Right atrium auricular region (tissue), 2 donors: Measurements from ENCODE around the gene TF. TPM values are rescaled to one million over a fixed set of nuclear protein-coding genes. Genes with fewer than 3 reads are reported as not detected.

Experiments used
- DNase-seq: peaks from one replicate; pipeline ENCODE4 v3.0.0-alpha.2; 2019; ENCODE audit warnings: low spot score
- H3K27ac ChIP-seq, 2 donors: fragments of 200-600 bp; sonication (generic); 1 replicate in 1 of 2; 2 replicates in 1 of 2; pipeline ENCODE4 v1.5.1; 2016 to 2019
- H3K27me3 ChIP-seq, 2 donors: fragments of 200-600 bp; sonication (generic); one replicate each; pipeline versions ENCODE4 v1.5.1 to v1.6.0; 2017 to 2019
- H3K36me3 ChIP-seq: fragments of 200-600 bp; sonication (generic); one replicate; pipeline ENCODE4 v1.5.1; 2016
- H3K4me1 ChIP-seq, 2 donors: fragments of 200-600 bp; sonication (generic); one replicate each; pipeline versions ENCODE4 v1.5.1 to v1.6.0; 2017 to 2019
- H3K4me3 ChIP-seq, 2 donors: fragments of 200-600 bp; sonication (generic); 1 replicate in 1 of 2; 2 replicates in 1 of 2; pipeline ENCODE4 v1.5.1; 2017 to 2019; ENCODE audit warnings: mild to moderate bottlenecking in 1 of 2, moderate library complexity in 1 of 2
- H3K9me3 ChIP-seq, 2 donors: fragments of 200-600 bp; sonication (generic); one replicate each; pipeline ENCODE4 v1.5.1; 2019
- total RNA-seq, 2 donors: library from RNA; depleted of rRNA; stranded (reverse); fragments of >200 nt; gene quantifications; one replicate each; pipeline ENCODE4 v1.1.0, GENCODE V29; 2016
- TF ChIP-seq, protein P1 (sequence below), 2 donors: fragments of 200-600 bp; sonication (generic); IDR thresholded peaks; one replicate each; pipeline ENCODE4 v1.5.1; 2019; ENCODE audit warnings: antibody characterized with exemption in 2 of 2

TF gene
- total RNA-seq, result 1 to 10 TPM in 1 of 2 donors, not detected in 1; 4.1 TPM

GRCh38 chr3:133745981-133746711 is at the start of gene TF:
Gene TF (plus strand): TSS chr3:133746393. CDS start chr3:133746441, 48 bp downstream.
- no peak within 1 kb of the TSS for H3K27ac ChIP-seq
- no peaks in the 10 kb centered on the region for H3K9me3 ChIP-seq
- no peak for DNase-seq
- peak within 1 kb of the TSS; percentile 6 to 36 for H3K4me3 ChIP-seq
- no peaks in the 10 kb centered on the region for H3K27me3 ChIP-seq
- H3K4me1 ChIP-seq, result peaks cover 0 to 9% of the 10 kb centered on the region in 2 donors
- TF ChIP-seq, protein P1, sequence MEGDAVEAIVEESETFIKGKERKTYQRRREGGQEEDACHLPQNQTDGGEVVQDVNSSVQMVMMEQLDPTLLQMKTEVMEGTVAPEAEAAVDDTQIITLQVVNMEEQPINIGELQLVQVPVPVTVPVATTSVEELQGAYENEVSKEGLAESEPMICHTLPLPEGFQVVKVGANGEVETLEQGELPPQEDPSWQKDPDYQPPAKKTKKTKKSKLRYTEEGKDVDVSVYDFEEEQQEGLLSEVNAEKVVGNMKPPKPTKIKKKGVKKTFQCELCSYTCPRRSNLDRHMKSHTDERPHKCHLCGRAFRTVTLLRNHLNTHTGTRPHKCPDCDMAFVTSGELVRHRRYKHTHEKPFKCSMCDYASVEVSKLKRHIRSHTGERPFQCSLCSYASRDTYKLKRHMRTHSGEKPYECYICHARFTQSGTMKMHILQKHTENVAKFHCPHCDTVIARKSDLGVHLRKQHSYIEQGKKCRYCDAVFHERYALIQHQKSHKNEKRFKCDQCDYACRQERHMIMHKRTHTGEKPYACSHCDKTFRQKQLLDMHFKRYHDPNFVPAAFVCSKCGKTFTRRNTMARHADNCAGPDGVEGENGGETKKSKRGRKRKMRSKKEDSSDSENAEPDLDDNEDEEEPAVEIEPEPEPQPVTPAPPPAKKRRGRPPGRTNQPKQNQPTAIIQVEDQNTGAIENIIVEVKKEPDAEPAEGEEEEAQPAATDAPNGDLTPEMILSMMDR (IDR thresholded peaks at IDR 0.05), result no peak
- H3K36me3 ChIP-seq, result no peaks in the 10 kb centered on the region

DNA sequence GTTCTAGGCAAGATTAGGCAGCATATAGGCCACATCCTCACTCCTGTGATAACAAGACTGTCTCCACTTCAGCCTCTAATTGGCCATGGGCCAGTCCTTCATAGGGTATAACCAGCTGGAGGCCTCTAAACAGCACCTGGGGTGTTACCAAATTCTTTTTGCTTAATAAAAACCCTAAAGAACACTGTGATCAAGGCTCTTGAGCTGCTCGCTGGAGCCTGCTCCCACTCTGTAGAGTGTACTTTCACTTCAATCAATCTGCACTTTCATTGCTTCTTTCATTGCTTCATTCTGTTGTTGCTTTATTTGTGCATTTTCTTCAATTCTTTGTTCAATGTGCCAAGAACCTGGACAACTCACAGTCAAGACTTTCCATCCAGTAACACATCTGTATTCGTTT is 48.2 kb upstream of the TF start:
- Histone ChIP-seq H3K27me3 (no peaks in the 10 kb centered on the region), H3K4me1 (no peaks in the 10 kb centered on the region), H3K9me3 (no peaks in the 10 kb centered on the region), H3K27ac (no peak overlapping the region), H3K4me3 (no peak overlapping the region), H3K36me3 (no peaks in the 10 kb centered on the region)
- DNase-seq, result no peak
- TF ChIP-seq, protein P1 (IDR thresholded peaks at IDR 0.05), result no peak

GRCh38 chr3:133699467-133699866 is 46.7 kb upstream of the TF start:
- Histone ChIP-seq H3K4me1 (no peaks in the 10 kb centered on the region), H3K27ac (no peak overlapping the region), H3K27me3 (no peaks in the 10 kb centered on the region), H3K9me3 (no peaks in the 10 kb centered on the region), H3K4me3 (no peak overlapping the region), H3K36me3 (no peaks in the 10 kb centered on the region)
- DNase-seq, result no peak
- TF ChIP-seq, protein P1 (IDR thresholded peaks at IDR 0.05), result no peak

DNA sequence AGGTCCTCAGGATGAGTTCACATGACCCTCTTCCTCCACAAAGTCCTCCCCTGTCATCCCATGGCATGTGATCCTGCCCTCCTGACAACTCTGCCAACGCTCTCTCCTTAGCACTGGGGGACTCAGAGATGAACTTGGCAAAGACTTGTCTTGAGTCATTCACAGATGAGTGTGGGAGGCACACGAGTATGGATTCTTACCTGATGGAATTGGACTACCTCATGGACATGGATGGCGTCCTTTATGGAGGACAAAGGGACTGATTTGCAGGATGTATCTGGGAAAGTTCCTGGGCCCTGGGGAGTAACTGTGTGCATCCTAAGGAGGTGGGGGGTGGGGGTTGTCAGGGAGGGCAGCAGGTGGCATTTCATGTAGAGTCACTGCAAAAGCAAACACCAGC is 46.3 kb upstream of the TF start:
- Histone ChIP-seq H3K4me3 (no peak overlapping the region), H3K9me3 (no peaks in the 10 kb centered on the region), H3K4me1 (no peaks in the 10 kb centered on the region), H3K27ac (no peak overlapping the region), H3K27me3 (no peaks in the 10 kb centered on the region), H3K36me3 (no peaks in the 10 kb centered on the region)
- DNase-seq, result no peak
- TF ChIP-seq, protein P1 (IDR thresholded peaks at IDR 0.05), result no peak

DNA sequence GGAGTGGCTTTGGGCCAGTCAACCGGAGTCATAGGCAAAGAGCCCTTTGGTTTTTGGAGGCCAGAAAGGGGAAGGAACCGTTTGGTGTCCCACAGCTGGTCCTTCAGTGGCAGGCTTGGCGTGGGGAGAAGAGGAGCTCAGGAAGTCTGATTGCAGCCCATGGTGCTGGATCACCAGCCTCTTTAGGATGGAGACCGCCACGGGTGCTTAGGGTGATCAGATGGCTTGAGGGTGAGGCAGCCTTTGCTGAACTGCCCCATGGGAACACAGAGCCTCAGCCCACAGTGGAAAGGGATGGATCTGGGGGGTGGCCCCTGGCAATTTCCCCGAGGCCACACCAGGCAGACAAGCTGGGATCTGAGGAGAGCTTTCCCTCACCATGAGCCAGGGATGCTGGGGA is 45.8 kb upstream of the TF start:
- H3K4me3 ChIP-seq, result no peak overlapping the region
- DNase-seq, result no peak
- H3K27ac ChIP-seq, result no peak overlapping the region
- TF ChIP-seq, protein P1 (IDR thresholded peaks at IDR 0.05), result no peak
- no peaks in the 10 kb centered on the region for H3K36me3 ChIP-seq
- no peaks in the 10 kb centered on the region for H3K27me3 ChIP-seq
- no peaks in the 10 kb centered on the region for H3K4me1 ChIP-seq
- no peaks in the 10 kb centered on the region for H3K9me3 ChIP-seq
